Measurements from ENCODE around the gene RBM5. TPM values are rescaled to one million over a fixed set of nuclear protein-coding genes. Genes with fewer than 3 reads are reported as not detected.

RBM5 gene
- total and polyA plus RNA-seq, 4 donors: 223 to 366 (median 266) TPM

GRCh38 chr3:50119786-50120185, 31.1 kb downstream of the RBM5 start:
- no CpG with 5 or more reads among the region's 3 CpGs for WGBS (ENCODE audit: insufficient coverage)
- no peak for DNase-seq (ENCODE audit: low read depth in 4 of 6, low spot score in 6 of 6)
- Histone ChIP-seq H3K36me3 (ENCODE audit: control insufficient read depth, insufficient read depth, low read length) (peaks cover 85% of the 10 kb centered on the region), H3K27me3 (ENCODE audit: control insufficient read depth, insufficient read depth, low read length) (no peaks in the 10 kb centered on the region), H3K4me1 (ENCODE audit: control insufficient read depth, insufficient read depth, low read length) (peaks cover 25% of the 10 kb centered on the region), H3K4me3 (ENCODE audit: low read depth, low read length) (no peak overlapping the region), H3K27ac (ENCODE audit: low read depth, low read length) (no peak overlapping the region), H3K9me3 (ENCODE audit: control insufficient read depth, insufficient read depth, low read length) (no peaks in the 10 kb centered on the region)

GRCh38 chr3:50120364-50121071, 31.8 kb downstream of the RBM5 start:
- no peak overlapping the region for H3K4me3 ChIP-seq (ENCODE audit: low read depth, low read length)
- H3K9me3 ChIP-seq (ENCODE audit: control insufficient read depth, insufficient read depth, low read length): no peaks in the 10 kb centered on the region
- no peaks in the 10 kb centered on the region for H3K27me3 ChIP-seq (ENCODE audit: control insufficient read depth, insufficient read depth, low read length)
- H3K36me3 ChIP-seq (ENCODE audit: control insufficient read depth, insufficient read depth, low read length): peaks cover 77% of the 10 kb centered on the region
- no peak overlapping the region for H3K27ac ChIP-seq (ENCODE audit: low read depth, low read length)
- 94% methylated on average over 10 of the region's 10 CpGs for WGBS (ENCODE audit: insufficient coverage)
- no peak for DNase-seq (ENCODE audit: low read depth in 4 of 6, low spot score in 6 of 6)
- H3K4me1 ChIP-seq (ENCODE audit: control insufficient read depth, insufficient read depth, low read length): peaks cover 31% of the 10 kb centered on the region

- 30% methylated on average over 12 of the region's 13 CpGs for WGBS (ENCODE audit: insufficient coverage)
- H3K9me3 ChIP-seq (ENCODE audit: control insufficient read depth, insufficient read depth, low read length): no peaks in the 10 kb centered on the region
- peaks cover 40% of the 10 kb centered on the region for H3K4me1 ChIP-seq (ENCODE audit: control insufficient read depth, insufficient read depth, low read length)
- H3K27ac ChIP-seq (ENCODE audit: low read depth, low read length): no peak overlapping the region
- no peaks in the 10 kb centered on the region for H3K27me3 ChIP-seq (ENCODE audit: control insufficient read depth, insufficient read depth, low read length)
- no peak overlapping the region for H3K4me3 ChIP-seq (ENCODE audit: low read depth, low read length)
- DNase-seq (ENCODE audit: low read depth in 4 of 6, low spot score in 6 of 6): peak in 5 of 6 donors; percentile 48 to 93 (median 65)
- peaks cover 69% of the 10 kb centered on the region for H3K36me3 ChIP-seq (ENCODE audit: control insufficient read depth, insufficient read depth, low read length)
Observed at GRCh38 chr3:50121072-50122032, 32.6 kb downstream of the RBM5 start.

- H3K4me1 ChIP-seq (ENCODE audit: control insufficient read depth, insufficient read depth, low read length): peaks cover 47% of the 10 kb centered on the region
- H3K9me3 ChIP-seq (ENCODE audit: control insufficient read depth, insufficient read depth, low read length): no peaks in the 10 kb centered on the region
- H3K27ac ChIP-seq (ENCODE audit: low read depth, low read length): no peak overlapping the region
- no peak overlapping the region for H3K4me3 ChIP-seq (ENCODE audit: low read depth, low read length)
- WGBS (ENCODE audit: insufficient coverage): 91% methylated on average over 2 of the region's 2 CpGs
- H3K27me3 ChIP-seq (ENCODE audit: control insufficient read depth, insufficient read depth, low read length): no peaks in the 10 kb centered on the region
- DNase-seq (ENCODE audit: low read depth in 4 of 6, low spot score in 6 of 6): no peak
- H3K36me3 ChIP-seq (ENCODE audit: control insufficient read depth, insufficient read depth, low read length): peaks cover 64% of the 10 kb centered on the region
Observed at GRCh38 chr3:50122071-50122470, 33.4 kb downstream of the RBM5 start.

- H3K4me1 ChIP-seq (ENCODE audit: control insufficient read depth, insufficient read depth, low read length): peaks cover 50% of the 10 kb centered on the region
- 78% methylated on average over 12 of the region's 14 CpGs for WGBS (ENCODE audit: insufficient coverage)
- H3K36me3 ChIP-seq (ENCODE audit: control insufficient read depth, insufficient read depth, low read length): peaks cover 56% of the 10 kb centered on the region
- no peaks in the 10 kb centered on the region for H3K9me3 ChIP-seq (ENCODE audit: control insufficient read depth, insufficient read depth, low read length)
- DNase-seq (ENCODE audit: low read depth in 4 of 6, low spot score in 6 of 6): no peak
- H3K27ac ChIP-seq (ENCODE audit: low read depth, low read length): no peak overlapping the region
- no peak overlapping the region for H3K4me3 ChIP-seq (ENCODE audit: low read depth, low read length)
- no peaks in the 10 kb centered on the region for H3K27me3 ChIP-seq (ENCODE audit: control insufficient read depth, insufficient read depth, low read length)
Observed at GRCh38 chr3:50122661-50123391, 34.1 kb downstream of the RBM5 start.

- 82% methylated on average over 3 of the region's 4 CpGs for WGBS (ENCODE audit: insufficient coverage)
- Histone ChIP-seq H3K9me3 (ENCODE audit: control insufficient read depth, insufficient read depth, low read length) (no peaks in the 10 kb centered on the region), H3K27ac (ENCODE audit: low read depth, low read length) (no peak overlapping the region), H3K4me1 (ENCODE audit: control insufficient read depth, insufficient read depth, low read length) (peaks cover 50% of the 10 kb centered on the region), H3K36me3 (ENCODE audit: control insufficient read depth, insufficient read depth, low read length) (peaks cover 49% of the 10 kb centered on the region), H3K4me3 (ENCODE audit: low read depth, low read length) (no peak overlapping the region), H3K27me3 (ENCODE audit: control insufficient read depth, insufficient read depth, low read length) (no peaks in the 10 kb centered on the region)
- DNase-seq (ENCODE audit: low read depth in 4 of 6, low spot score in 6 of 6): no peak
Observed at GRCh38 chr3:50123394-50124051, 34.8 kb downstream of the RBM5 start.

GRCh38 chr3:50124052-50124799, 35.5 kb downstream of the RBM5 start:
- no peak for DNase-seq (ENCODE audit: low read depth in 4 of 6, low spot score in 6 of 6)
- H3K4me3 ChIP-seq (ENCODE audit: low read depth, low read length): no peak overlapping the region
- no peak overlapping the region for H3K27ac ChIP-seq (ENCODE audit: low read depth, low read length)
- H3K9me3 ChIP-seq (ENCODE audit: control insufficient read depth, insufficient read depth, low read length): no peaks in the 10 kb centered on the region
- 27% methylated on average over 2 of the region's 15 CpGs for WGBS (ENCODE audit: insufficient coverage)
- peaks cover 43% of the 10 kb centered on the region for H3K36me3 ChIP-seq (ENCODE audit: control insufficient read depth, insufficient read depth, low read length)
- H3K4me1 ChIP-seq (ENCODE audit: control insufficient read depth, insufficient read depth, low read length): peaks cover 50% of the 10 kb centered on the region
- H3K27me3 ChIP-seq (ENCODE audit: control insufficient read depth, insufficient read depth, low read length): no peaks in the 10 kb centered on the region

- 20% methylated on average over 8 of the region's 12 CpGs for WGBS (ENCODE audit: insufficient coverage)
- DNase-seq (ENCODE audit: low read depth in 4 of 6, low spot score in 6 of 6): no peak
- H3K27ac ChIP-seq (ENCODE audit: low read depth, low read length): no peak overlapping the region
Observed at GRCh38 chr3:50124800-50125178, 36.1 kb downstream of the RBM5 start.

More at GRCh38 chr3:50124800-50125178, 36.1 kb downstream of the RBM5 start:
- H3K4me3 ChIP-seq (ENCODE audit: low read depth, low read length): no peak overlapping the region
- peaks cover 50% of the 10 kb centered on the region for H3K4me1 ChIP-seq (ENCODE audit: control insufficient read depth, insufficient read depth, low read length)
- no peaks in the 10 kb centered on the region for H3K27me3 ChIP-seq (ENCODE audit: control insufficient read depth, insufficient read depth, low read length)
- no peaks in the 10 kb centered on the region for H3K9me3 ChIP-seq (ENCODE audit: control insufficient read depth, insufficient read depth, low read length)
- H3K36me3 ChIP-seq (ENCODE audit: control insufficient read depth, insufficient read depth, low read length): peaks cover 37% of the 10 kb centered on the region
